ENCODE results near the gene ZNF569.
A peak's percentile ranks its signal among the peaks of the same experiment; 100 is the strongest.
"Not testable (repeated sequence)": the region's sequence is repeated elsewhere in the genome, so short reads cannot be mapped to it uniquely, and the experiment has no call there.

ZNF569 gene

GRCh38 chr19:37466798-37467607 lies at the start of gene ZNF569:
Gene ZNF569, minus strand, starts transcription at chr19:37467444. Its CDS starts 22,523 bp downstream, at chr19:37444921.
- peak; percentile 61 for DNase-seq

GRCh38 chr19:37513397-37513796 lies 46.2 kb upstream of the ZNF569 start:
- DNase-seq, result no peak

- DNase-seq, result no peak
Observed at GRCh38 chr19:37511821-37512220, 44.6 kb upstream of the ZNF569 start.

GRCh38 chr19:37511186-37511585 lies 43.9 kb upstream of the ZNF569 start:
- DNase-seq, result no peak

- DNase-seq, result no peak
Observed at GRCh38 chr19:37507167-37507464, 39.9 kb upstream of the ZNF569 start.

- peak; percentile 79 for DNase-seq
Observed at GRCh38 chr19:37506387-37507166, 39.3 kb upstream of the ZNF569 start, which contains the start of gene ZNF793. Gene ZNF793, plus strand, starts transcription at chr19:37506939. Its CDS starts 16,501 bp downstream, at chr19:37523440.

GRCh38 chr19:37505958-37506386 lies 38.7 kb upstream of the ZNF569 start:
- DNase-seq, result peak; percentile 35

GRCh38 chr19:37492213-37492612 lies 25.0 kb upstream of the ZNF569 start:
- DNase-seq, result no peak

- DNase-seq, result no peak
Observed at GRCh38 chr19:37484406-37485168, 17.3 kb upstream of the ZNF569 start.

- DNase-seq, result no peak
Observed at GRCh38 chr19:37472165-37472564, 4.9 kb upstream of the ZNF569 start.

GRCh38 chr19:37470216-37470615 lies 3.0 kb upstream of the ZNF569 start:
- no peak for DNase-seq

GRCh38 chr19:37468961-37469777 lies 1.9 kb upstream of the ZNF569 start, which contains the start of gene ZNF570:
Gene ZNF570, plus strand, starts transcription at chr19:37469356. Its CDS starts 999 bp downstream, at chr19:37470355.
- DNase-seq, result peak; percentile 70

GRCh38 chr19:37467608-37468090 lies 405 bp upstream of the ZNF569 start:
- no peak for DNase-seq

- DNase-seq, result no peak
Observed at GRCh38 chr19:37466277-37466797, 907 bp downstream of the ZNF569 start.

GRCh38 chr19:37452500-37453245 lies 14.6 kb downstream of the ZNF569 start:
- DNase-seq, result no peak

GRCh38 chr19:37413313-37414084 lies 53.7 kb downstream of the ZNF569 start:
- no peak for DNase-seq

- no peak for DNase-seq
Observed at GRCh38 chr19:37412700-37413099, 54.5 kb downstream of the ZNF569 start.

- DNase-seq, result not testable (repeated sequence)
Observed at GRCh38 chr19:37406140-37406846, 61.0 kb downstream of the ZNF569 start.

- DNase-seq, result no peak
Observed at GRCh38 chr19:37403403-37403802, 63.8 kb downstream of the ZNF569 start.

GRCh38 chr19:37401078-37401477 lies 66.2 kb downstream of the ZNF569 start:
- no peak for DNase-seq
